Erythroblast (primary cell): ENCODE measurements around the gene AGAP9.
"Not testable (repeated sequence)": the region's sequence is repeated elsewhere in the genome, so short reads cannot be mapped to it uniquely, and the experiment has no call there.

ENCODE experiments used
- DNase-seq, 2 experiments: peaks; one replicate each; lab custom pipeline; 2025; lab: John Stamatoyannopoulos, UW

Gene AGAP9

GRCh38 chr10:47485943-47486342 lies 37.5 kb downstream of the AGAP9 start:
- not testable (repeated sequence) for DNase-seq

- DNase-seq: not testable (repeated sequence)
Measured at GRCh38 chr10:47484786-47485185, 38.7 kb downstream of the AGAP9 start.

- DNase-seq: not testable (repeated sequence)
Measured at GRCh38 chr10:47483923-47484322, 39.5 kb downstream of the AGAP9 start, which contains the start of gene ANXA8. Gene ANXA8, minus strand, starts transcription at chr10:47484115. Its CDS starts 182 bp downstream, at chr10:47483933.

GRCh38 chr10:47482367-47482766 lies 41.1 kb downstream of the AGAP9 start:
- DNase-seq: not testable (repeated sequence)

GRCh38 chr10:47481768-47482181 lies 41.7 kb downstream of the AGAP9 start:
- DNase-seq: not testable (repeated sequence)

GRCh38 chr10:47481182-47481766 lies 42.2 kb downstream of the AGAP9 start:
- not testable (repeated sequence) for DNase-seq

GRCh38 chr10:47480133-47480532 lies 43.3 kb downstream of the AGAP9 start:
- DNase-seq: not testable (repeated sequence)

GRCh38 chr10:47478114-47478513 lies 45.3 kb downstream of the AGAP9 start:
- DNase-seq: not testable (repeated sequence)

GRCh38 chr10:47477078-47477477 lies 46.4 kb downstream of the AGAP9 start:
- DNase-seq: not testable (repeated sequence)

- not testable (repeated sequence) for DNase-seq
Measured at GRCh38 chr10:47475101-47475500, 48.3 kb downstream of the AGAP9 start.

- DNase-seq: not testable (repeated sequence)
Measured at GRCh38 chr10:47473516-47473915, 49.9 kb downstream of the AGAP9 start.

GRCh38 chr10:47472647-47473046 lies 50.8 kb downstream of the AGAP9 start:
- not testable (repeated sequence) for DNase-seq

GRCh38 chr10:47472072-47472471 lies 51.4 kb downstream of the AGAP9 start:
- DNase-seq: not testable (repeated sequence)

- DNase-seq: not testable (repeated sequence)
Measured at GRCh38 chr10:47468731-47469528, 54.5 kb downstream of the AGAP9 start.

- not testable (repeated sequence) for DNase-seq
Measured at GRCh38 chr10:47467957-47468356, 55.5 kb downstream of the AGAP9 start.

- not testable (repeated sequence) for DNase-seq
Measured at GRCh38 chr10:47467458-47467857, 56.0 kb downstream of the AGAP9 start.

GRCh38 chr10:47465216-47465917 lies 58.1 kb downstream of the AGAP9 start:
- not testable (repeated sequence) for DNase-seq

GRCh38 chr10:47462577-47463358 lies 60.7 kb downstream of the AGAP9 start:
- not testable (repeated sequence) for DNase-seq

GRCh38 chr10:47461261-47461687 lies 62.2 kb downstream of the AGAP9 start:
- DNase-seq: peak; percentile 57 to 60
